ENCODE results near the gene ZHX3.

DNA sequence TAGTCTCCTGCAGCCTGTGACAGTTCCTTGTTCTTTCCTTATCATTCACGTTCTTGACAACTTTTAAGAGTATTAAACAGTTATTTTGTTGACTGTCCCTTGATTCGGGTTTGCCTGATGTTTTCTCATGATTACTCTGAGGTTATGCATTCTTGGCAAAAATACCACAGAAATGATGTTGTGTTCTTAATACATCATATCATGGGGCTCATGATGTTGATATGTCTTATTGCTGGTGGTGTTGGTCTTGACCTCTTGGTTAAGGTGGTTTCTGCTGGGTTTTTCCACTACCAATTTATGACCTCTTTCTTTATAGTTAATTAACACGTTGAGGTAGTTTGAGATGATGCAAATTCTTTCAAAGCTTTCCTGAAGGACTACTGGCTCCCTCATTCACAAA lies 59.1 kb downstream of the ZHX3 start:
- TF ChIP-seq, protein P1, sequence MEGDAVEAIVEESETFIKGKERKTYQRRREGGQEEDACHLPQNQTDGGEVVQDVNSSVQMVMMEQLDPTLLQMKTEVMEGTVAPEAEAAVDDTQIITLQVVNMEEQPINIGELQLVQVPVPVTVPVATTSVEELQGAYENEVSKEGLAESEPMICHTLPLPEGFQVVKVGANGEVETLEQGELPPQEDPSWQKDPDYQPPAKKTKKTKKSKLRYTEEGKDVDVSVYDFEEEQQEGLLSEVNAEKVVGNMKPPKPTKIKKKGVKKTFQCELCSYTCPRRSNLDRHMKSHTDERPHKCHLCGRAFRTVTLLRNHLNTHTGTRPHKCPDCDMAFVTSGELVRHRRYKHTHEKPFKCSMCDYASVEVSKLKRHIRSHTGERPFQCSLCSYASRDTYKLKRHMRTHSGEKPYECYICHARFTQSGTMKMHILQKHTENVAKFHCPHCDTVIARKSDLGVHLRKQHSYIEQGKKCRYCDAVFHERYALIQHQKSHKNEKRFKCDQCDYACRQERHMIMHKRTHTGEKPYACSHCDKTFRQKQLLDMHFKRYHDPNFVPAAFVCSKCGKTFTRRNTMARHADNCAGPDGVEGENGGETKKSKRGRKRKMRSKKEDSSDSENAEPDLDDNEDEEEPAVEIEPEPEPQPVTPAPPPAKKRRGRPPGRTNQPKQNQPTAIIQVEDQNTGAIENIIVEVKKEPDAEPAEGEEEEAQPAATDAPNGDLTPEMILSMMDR (IDR thresholded peaks at IDR 0.05) = no peak
- TF ChIP-seq POLR2A (IDR thresholded peaks at IDR 0.05) = no peak

Measured in right lobe of liver (tissue), 4 donors.